HCT116 (cell line): ENCODE measurements around the gene RAI1. TPM values are rescaled to one million over a fixed set of nuclear protein-coding genes. Genes with fewer than 3 reads are reported as not detected.

Source experiments
- ATAC-seq: fragments of 200-7000 bp; cut with Tn5 transposase; 2 replicates; pipeline ENCODE4 v1.9.1; 2020; ENCODE audit warnings: mild to moderate bottlenecking, moderate library complexity
- BruUV-seq: library from RNA; stranded (reverse); fragments of 400-500 nt; replicated peaks from 2 replicates; lab custom pipeline; 2021; lab: Mats Ljungman, UMichigan
- CTCF ChIA-PET: fragments of 300-600 bp; sonication (Branson Sonifier 250); formaldehyde crosslinking; loops from one replicate; lab custom pipeline; 2021; ENCODE audit warnings: antibody characterized with exemption; lab: Charles Lee
- POLR2A ChIA-PET: fragments of 300-600, 350-600 bp; sonication (Branson Sonifier 250); formaldehyde crosslinking; loops from one replicate; lab custom pipeline; 2021; ENCODE audit warnings: antibody characterized with exemption; lab: Charles Lee
- RAD21 ChIA-PET, 2 experiments: fragments of 300-600 bp; sonication (Branson Sonifier 250); formaldehyde crosslinking; loops; one replicate each; lab custom pipeline; 2023; ENCODE audit warnings: low total read pairs in 2 of 2; ENCODE audit not compliant: uncharacterized antibody in 2 of 2, unreplicated experiment in 2 of 2, low non-redundant PET in 1 of 2; lab: Charles Lee
- DNase-seq: peaks from one replicate; pipeline ENCODE4 v3.0.0-alpha.2; 2010; ENCODE audit warnings: low read depth, low spot score
- H2AFZ ChIP-seq: fragments of 200-600 bp; shearing (Covaris generic), sonication (generic); 2 replicates; pipeline ENCODE4 v1.6.1; 2017; ENCODE audit warnings: low read depth, mixed run types, mixed read lengths, antibody characterized with exemption, low read length; ENCODE audit not compliant: poor library complexity, severe bottlenecking
- H3K27ac ChIP-seq: 2 replicates; pipeline ENCODE4 v1.5.1; 2012; ENCODE audit warnings: low read depth, low read length
- H3K27me3 ChIP-seq: fragments of 200-600 bp; sonication (generic); 2 replicates; pipeline ENCODE4 v1.6.1; 2016; ENCODE audit warnings: mixed run types, low read length, mixed read lengths; ENCODE audit not compliant: insufficient read depth
- H3K36me3 ChIP-seq, 2 experiments: fragments of 200-500 bp in 1 of 2; fragments of 200-600 bp in 1 of 2; sonication (Bioruptor generic) in 1 of 2; sonication (generic) in 1 of 2; 2 replicates each; pipeline versions ENCODE4 v1.5.1 to v1.6.1; 2014 to 2016; ENCODE audit warnings: low read length in 2 of 2, inconsistent platforms in 1 of 2, mixed read lengths in 1 of 2, mixed run types in 1 of 2; ENCODE audit not compliant: insufficient read depth in 2 of 2, control insufficient read depth in 1 of 2
- H3K4me1 ChIP-seq, 2 experiments: fragments of 200-600 bp in 1 of 2; sonication (generic) in 1 of 2; 2 replicates each; pipeline versions ENCODE4 v1.5.1 to v1.6.1; 2012 to 2017; ENCODE audit warnings: low read length in 2 of 2, inconsistent platforms in 1 of 2, mild to moderate bottlenecking in 1 of 2, mixed read lengths in 1 of 2, mixed run types in 1 of 2, moderate library complexity in 1 of 2; ENCODE audit not compliant: insufficient read depth in 2 of 2, control insufficient read depth in 1 of 2
- H3K4me2 ChIP-seq: fragments of 200-600 bp; sonication (generic); 2 replicates; pipeline ENCODE4 v1.6.1; 2017; ENCODE audit warnings: mixed run types, low read length, mixed read lengths
- H3K4me3 ChIP-seq, 2 experiments: fragments of 200-600 bp in 1 of 2; sonication (generic) in 1 of 2; replicated peaks in 1 of 2; 2 replicates each; pipeline ENCODE4 v1.5.1; 2011 to 2016; ENCODE audit warnings: low read length in 2 of 2, control low read depth in 1 of 2, low read depth in 1 of 2, mild to moderate bottlenecking in 1 of 2, mixed read lengths in 1 of 2, mixed run types in 1 of 2
- H3K79me2 ChIP-seq: fragments of 200-600 bp; sonication (generic); 2 replicates; pipeline ENCODE4 v1.6.1; 2017; ENCODE audit warnings: mild to moderate bottlenecking, mixed run types, low read length, moderate library complexity, mixed read lengths; ENCODE audit not compliant: insufficient read depth
- H3K9ac ChIP-seq: fragments of 200-600 bp; sonication (generic); 2 replicates; pipeline ENCODE4 v1.6.1; 2016; ENCODE audit warnings: low read length, mixed read lengths
- H3K9me2 ChIP-seq: fragments of 200-600 bp; sonication (generic), shearing (Covaris generic); 2 replicates; pipeline ENCODE4 v1.6.1; 2017; ENCODE audit warnings: mixed run types, mild to moderate bottlenecking, moderate library complexity; ENCODE audit not compliant: insufficient read depth
- H3K9me3 ChIP-seq, 2 experiments: fragments of 200-500 bp in 1 of 2; fragments of 200-600 bp in 1 of 2; sonication (Bioruptor generic) in 1 of 2; sonication (generic) in 1 of 2; 2 replicates each; pipeline ENCODE4 v1.6.1; 2014 to 2017; ENCODE audit warnings: low read length in 2 of 2, mixed read lengths in 2 of 2, inconsistent platforms in 1 of 2, low read depth in 1 of 2, mild to moderate bottlenecking in 1 of 2, mixed run types in 1 of 2, moderate library complexity in 1 of 2; ENCODE audit not compliant: control insufficient read depth in 1 of 2, insufficient read depth in 1 of 2
- H4K20me1 ChIP-seq: fragments of 200-600 bp; sonication (generic), shearing (Covaris generic); 2 replicates; pipeline ENCODE4 v1.6.1; 2017; ENCODE audit warnings: mixed run types, mild to moderate bottlenecking, moderate library complexity; ENCODE audit not compliant: insufficient read depth
- CBX3 ChIP-seq: IDR thresholded peaks from 2 replicates; pipeline ENCODE4 v1.6.1; 2012; ENCODE audit warnings: low read depth
- CEBPB ChIP-seq: IDR thresholded peaks from 2 replicates; pipeline ENCODE4 v1.6.1; 2012; ENCODE audit warnings: low read depth
- RAD21 ChIP-seq: IDR thresholded peaks from 2 replicates; pipeline ENCODE4 v1.6.1; 2012; ENCODE audit warnings: low read depth, mild to moderate bottlenecking
- SRF ChIP-seq: IDR thresholded peaks from 2 replicates; pipeline ENCODE4 v1.6.1; 2012; ENCODE audit warnings: low read depth
- YY1 ChIP-seq: IDR thresholded peaks from 2 replicates; pipeline ENCODE4 v1.6.1; 2011; ENCODE audit warnings: low read length, low read depth, moderate library complexity, mild to moderate bottlenecking; ENCODE audit not compliant: insufficient replicate concordance; ENCODE audit errors: extremely low read depth
- ZBTB33 ChIP-seq: IDR thresholded peaks from 2 replicates; pipeline ENCODE4 v1.6.1; 2011; ENCODE audit warnings: mild to moderate bottlenecking, low read length, moderate library complexity; ENCODE audit not compliant: insufficient replicate concordance; ENCODE audit errors: extremely low read depth
- intact Hi-C: fragments of 100-400 bp; cut with micrococcal nuclease; formaldehyde crosslinking; loops from 2 replicates; pipeline ENCODE4 v1.10.0; 2022
- total RNA-seq: library from RNA; stranded (reverse); gene quantifications from one replicate; pipeline ENCODE4 v1.2.1, GENCODE V29; 2021; ENCODE audit not compliant: unreplicated experiment
- TF ChIP-seq, protein P1 (sequence below), 3 experiments: fragments of 200-600 bp in 1 of 3; sonication (generic) in 1 of 3; IDR thresholded peaks in 2 of 3; conservative IDR thresholded peaks in 1 of 3; 2 replicates each; pipeline ENCODE4 v1.5.1; 2012 to 2017; ENCODE audit warnings: low read depth in 2 of 3, low read length in 2 of 3, antibody characterized with exemption in 1 of 3, borderline replicate concordance in 1 of 3, control low read depth in 1 of 3, mild to moderate bottlenecking in 1 of 3, mixed read lengths in 1 of 3, mixed run types in 1 of 3, moderate library complexity in 1 of 3; ENCODE audit not compliant: insufficient read depth in 1 of 3
- TF ChIP-seq, protein P2 (sequence below): IDR thresholded peaks from 2 replicates; pipeline ENCODE4 v1.6.1; 2012; ENCODE audit warnings: low read depth

RAI1 gene
- total RNA-seq, 1 experiment from 2014 or later = 38.5 TPM

GRCh38 chr17:17859909-17860765 is 178.9 kb downstream of the RAI1 start:
- no peak for TF ChIP-seq CEBPB
- TF ChIP-seq RAD21 = peak; percentile 99
- TF ChIP-seq, protein P1, sequence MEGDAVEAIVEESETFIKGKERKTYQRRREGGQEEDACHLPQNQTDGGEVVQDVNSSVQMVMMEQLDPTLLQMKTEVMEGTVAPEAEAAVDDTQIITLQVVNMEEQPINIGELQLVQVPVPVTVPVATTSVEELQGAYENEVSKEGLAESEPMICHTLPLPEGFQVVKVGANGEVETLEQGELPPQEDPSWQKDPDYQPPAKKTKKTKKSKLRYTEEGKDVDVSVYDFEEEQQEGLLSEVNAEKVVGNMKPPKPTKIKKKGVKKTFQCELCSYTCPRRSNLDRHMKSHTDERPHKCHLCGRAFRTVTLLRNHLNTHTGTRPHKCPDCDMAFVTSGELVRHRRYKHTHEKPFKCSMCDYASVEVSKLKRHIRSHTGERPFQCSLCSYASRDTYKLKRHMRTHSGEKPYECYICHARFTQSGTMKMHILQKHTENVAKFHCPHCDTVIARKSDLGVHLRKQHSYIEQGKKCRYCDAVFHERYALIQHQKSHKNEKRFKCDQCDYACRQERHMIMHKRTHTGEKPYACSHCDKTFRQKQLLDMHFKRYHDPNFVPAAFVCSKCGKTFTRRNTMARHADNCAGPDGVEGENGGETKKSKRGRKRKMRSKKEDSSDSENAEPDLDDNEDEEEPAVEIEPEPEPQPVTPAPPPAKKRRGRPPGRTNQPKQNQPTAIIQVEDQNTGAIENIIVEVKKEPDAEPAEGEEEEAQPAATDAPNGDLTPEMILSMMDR (IDR thresholded peaks at IDR 0.05 in 2 of 3, conservative IDR thresholded peaks at IDR 0.05 in 1 of 3; ENCODE audit: borderline replicate concordance in 1 of 3, insufficient read depth in 1 of 3, low read depth in 2 of 3, low read length in 2 of 3) = peak; percentile 92 to 97 (median 93)
- TF ChIP-seq, protein P2, sequence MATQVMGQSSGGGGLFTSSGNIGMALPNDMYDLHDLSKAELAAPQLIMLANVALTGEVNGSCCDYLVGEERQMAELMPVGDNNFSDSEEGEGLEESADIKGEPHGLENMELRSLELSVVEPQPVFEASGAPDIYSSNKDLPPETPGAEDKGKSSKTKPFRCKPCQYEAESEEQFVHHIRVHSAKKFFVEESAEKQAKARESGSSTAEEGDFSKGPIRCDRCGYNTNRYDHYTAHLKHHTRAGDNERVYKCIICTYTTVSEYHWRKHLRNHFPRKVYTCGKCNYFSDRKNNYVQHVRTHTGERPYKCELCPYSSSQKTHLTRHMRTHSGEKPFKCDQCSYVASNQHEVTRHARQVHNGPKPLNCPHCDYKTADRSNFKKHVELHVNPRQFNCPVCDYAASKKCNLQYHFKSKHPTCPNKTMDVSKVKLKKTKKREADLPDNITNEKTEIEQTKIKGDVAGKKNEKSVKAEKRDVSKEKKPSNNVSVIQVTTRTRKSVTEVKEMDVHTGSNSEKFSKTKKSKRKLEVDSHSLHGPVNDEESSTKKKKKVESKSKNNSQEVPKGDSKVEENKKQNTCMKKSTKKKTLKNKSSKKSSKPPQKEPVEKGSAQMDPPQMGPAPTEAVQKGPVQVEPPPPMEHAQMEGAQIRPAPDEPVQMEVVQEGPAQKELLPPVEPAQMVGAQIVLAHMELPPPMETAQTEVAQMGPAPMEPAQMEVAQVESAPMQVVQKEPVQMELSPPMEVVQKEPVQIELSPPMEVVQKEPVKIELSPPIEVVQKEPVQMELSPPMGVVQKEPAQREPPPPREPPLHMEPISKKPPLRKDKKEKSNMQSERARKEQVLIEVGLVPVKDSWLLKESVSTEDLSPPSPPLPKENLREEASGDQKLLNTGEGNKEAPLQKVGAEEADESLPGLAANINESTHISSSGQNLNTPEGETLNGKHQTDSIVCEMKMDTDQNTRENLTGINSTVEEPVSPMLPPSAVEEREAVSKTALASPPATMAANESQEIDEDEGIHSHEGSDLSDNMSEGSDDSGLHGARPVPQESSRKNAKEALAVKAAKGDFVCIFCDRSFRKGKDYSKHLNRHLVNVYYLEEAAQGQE = no peak
- TF ChIP-seq YY1 = no peak
- no peak for TF ChIP-seq SRF
- TF ChIP-seq ZBTB33 = no peak
- no peak for TF ChIP-seq CBX3
- TF ChIP-seq, all 23 proteins: peak for 2
- intact Hi-C loops = loop anchor here (1.0 to 10.0 kb wide), 4 partner anchors 47 to 505 kb away; no protein-coding TSS in a partner anchor
- Histone ChIP-seq H4K20me1 (no peaks in the 10 kb centered on the region), H3K9me3 (no peaks in the 10 kb centered on the region), H2AFZ (no peak overlapping the region), H3K79me2 (no peaks in the 10 kb centered on the region), H3K27ac (no peak overlapping the region), H3K4me1 (peaks cover 24 to 36% of the 10 kb centered on the region in 2 experiments; a peak in 3 of 4 replicates), H3K36me3 (no peaks in the 10 kb centered on the region), H3K9me2 (no peaks in the 10 kb centered on the region), H3K27me3 (no peaks in the 10 kb centered on the region), H3K4me3 (no peak overlapping the region), H3K9ac (no peak overlapping the region), H3K4me2 (0 out of 2 replicates have a peak overlapping the region, but pooled peaks have one; percentile 7)
- CTCF ChIA-PET = interaction anchor here (0.6 to 1.8 kb wide), 7 partner anchors 10 to 59 kb away, joined by 3 to 4 read pairs (median 4); no protein-coding TSS in a partner anchor
- no TSS peak for BruUV-seq
- DNase-seq = no peak
- peak; percentile 98 for ATAC-seq
- RAD21 ChIA-PET = interaction anchor here (0.8 to 1.3 kb wide), 2 partner anchors 42 to 59 kb away, joined by 3 to 4 read pairs; no protein-coding TSS in a partner anchor
- POLR2A ChIA-PET = interaction anchor here (2.1 kb wide), 1 partner anchor 22 kb away, joined by 6 read pairs; no protein-coding TSS in a partner anchor
